HL-60 (cell line): Measurements from ENCODE around the gene RETREG2.

ENCODE experiments used
- DNase-seq, 2 experiments: peaks; one replicate each; pipeline ENCODE4 v3.0.0-alpha.2; 2010 to 2020; ENCODE audit warnings: low read depth in 1 of 2, low spot score in 1 of 2
- H3K27ac ChIP-seq: fragments of 250-450 bp; sonication (Bioruptor Pico); replicated peaks from 2 replicates; pipeline ENCODE4 v1.5.1; 2020; ENCODE audit warnings: mild to moderate bottlenecking, moderate library complexity
- H3K27me3 ChIP-seq: fragments of 250-450 bp; sonication (Bioruptor Pico); 2 replicates; pipeline ENCODE4 v1.5.1; 2021; ENCODE audit warnings: mild to moderate bottlenecking, moderate library complexity; ENCODE audit not compliant: insufficient read depth, poor library complexity, severe bottlenecking
- H3K4me3 ChIP-seq: replicated peaks from 2 replicates; pipeline ENCODE4 v1.5.1; 2011; ENCODE audit warnings: mild to moderate bottlenecking, control low read depth, low read length; ENCODE audit not compliant: insufficient read depth
- CTCF ChIP-seq: IDR thresholded peaks from one replicate; pipeline ENCODE4 v1.5.1; 2011; ENCODE audit warnings: low read length, control low read depth, inconsistent platforms; ENCODE audit not compliant: insufficient read depth
- GABPA ChIP-seq: IDR thresholded peaks from 2 replicates; pipeline ENCODE4 v1.6.1; 2012; ENCODE audit warnings: low read depth
- POLR2AphosphoS5 ChIP-seq: IDR thresholded peaks from 2 replicates; pipeline ENCODE4 v1.6.1; 2012; ENCODE audit warnings: low read depth
- REST ChIP-seq: IDR thresholded peaks from 2 replicates; pipeline ENCODE4 v1.6.1; 2012; ENCODE audit warnings: low read depth; ENCODE audit not compliant: insufficient replicate concordance
- SPI1 ChIP-seq: IDR thresholded peaks from 2 replicates; pipeline ENCODE4 v1.6.1; 2012; ENCODE audit warnings: low read depth, mild to moderate bottlenecking, borderline replicate concordance

Gene RETREG2

GRCh38 chr2:219184121-219184520, 6.0 kb downstream of the RETREG2 start:
- no peak for DNase-seq
- Histone ChIP-seq H3K4me3 (no peak overlapping the region), H3K27ac (no peak overlapping the region), H3K27me3 (no peaks in the 10 kb centered on the region)
- TF ChIP-seq GABPA (no peak), REST (no peak), SPI1 (no peak), CTCF (no peak), POLR2AphosphoS5 (no peak)

GRCh38 chr2:219186754-219187456, 8.8 kb downstream of the RETREG2 start:
- peak; percentile 26; the same call in 1 of the 2 replicates for TF ChIP-seq SPI1
- no peak for TF ChIP-seq REST
- H3K4me3 ChIP-seq, result no peak overlapping the region
- H3K27me3 ChIP-seq, result no peaks in the 10 kb centered on the region
- H3K27ac ChIP-seq, result no peak overlapping the region
- no peak for DNase-seq

- H3K27me3 ChIP-seq, result no peaks in the 10 kb centered on the region
- no peak for TF ChIP-seq CTCF
- no peak for TF ChIP-seq SPI1
- no peak for TF ChIP-seq POLR2AphosphoS5
- TF ChIP-seq REST, result no peak
- no peak for TF ChIP-seq GABPA
- H3K27ac ChIP-seq, result no peak overlapping the region
- no peak for DNase-seq
- no peak overlapping the region for H3K4me3 ChIP-seq
Observed at GRCh38 chr2:219197388-219197787, 19.3 kb downstream of the RETREG2 start.

- TF ChIP-seq SPI1 (no peak), GABPA (no peak), REST (no peak), CTCF (no peak), POLR2AphosphoS5 (no peak)
- Histone ChIP-seq H3K4me3 (no peak overlapping the region), H3K27ac (no peak overlapping the region), H3K27me3 (no peaks in the 10 kb centered on the region)
- DNase-seq, result no peak
Observed at GRCh38 chr2:219198974-219199373, 20.9 kb downstream of the RETREG2 start.
